ENCODE results near the gene NAGPA.
"Not testable (repeated sequence)": the region's sequence is repeated elsewhere in the genome, so short reads cannot be mapped to it uniquely, and the experiment has no call there.

The NAGPA gene

DNA sequence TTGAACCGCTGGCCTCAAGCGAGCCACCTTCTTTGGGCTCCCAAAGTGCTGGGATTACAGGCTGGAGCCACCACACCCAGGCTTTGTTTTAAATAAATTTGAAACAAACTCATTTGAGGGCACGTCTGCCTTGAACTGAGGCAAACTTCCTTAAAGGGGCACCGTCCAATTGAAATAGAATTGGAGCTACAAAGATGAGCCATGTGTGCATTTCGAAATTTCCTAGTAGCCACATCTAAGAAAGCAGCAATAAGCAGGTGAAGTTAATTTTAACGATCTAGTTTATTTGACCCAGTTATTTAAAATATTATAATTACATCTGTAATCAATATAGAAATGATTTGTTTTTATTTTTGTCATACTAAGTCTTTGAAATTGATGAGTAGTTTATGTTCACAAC, 32.8 kb upstream of the NAGPA start:
- Mint-ChIP-seq H3K36me3 (ENCODE audit: low read depth) (no peaks in the 10 kb centered on the region), H3K4me1 (ENCODE audit: low read depth) (peaks cover 4% of the 10 kb centered on the region), H3K27ac (no peak overlapping the region), H3K27me3 (ENCODE audit: low read depth) (peaks cover 4% of the 10 kb centered on the region), H3K4me3 (no peak overlapping the region), H3K9me3 (no peaks in the 10 kb centered on the region)

DNA sequence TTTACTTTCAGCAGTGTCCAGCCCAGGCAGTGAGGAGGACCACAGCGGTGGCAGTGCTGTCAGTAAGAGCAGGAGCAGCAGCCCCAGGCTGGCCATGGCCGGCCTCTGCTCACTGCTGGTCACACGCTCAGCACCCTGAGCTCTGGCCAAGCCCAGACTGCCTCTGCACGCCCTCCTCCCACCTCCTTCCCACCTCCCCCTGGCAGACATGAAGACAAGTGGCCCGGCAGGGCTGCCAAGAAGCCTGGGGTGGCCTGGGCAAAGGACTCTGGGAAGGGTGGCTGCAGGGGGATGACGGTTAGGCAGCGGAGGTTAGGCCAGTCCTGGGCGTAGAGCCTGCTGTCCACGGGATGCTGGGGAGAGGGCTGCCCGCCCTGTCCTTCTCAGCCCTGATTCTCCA, 32.1 kb upstream of the NAGPA start, which contains the start of gene C16orf89:
Gene C16orf89, minus strand, starts transcription at position 144 of the 400 bp plus-strand sequence. Its CDS starts 48 bp downstream, at position 96.
- Mint-ChIP-seq H3K4me3 (no peak within 1 kb of the TSS), H3K9me3 (no peaks in the 10 kb centered on the region), H3K36me3 (ENCODE audit: low read depth) (no peaks in the 10 kb centered on the region), H3K27ac (no peak within 1 kb of the TSS), H3K27me3 (ENCODE audit: low read depth) (peaks cover 4% of the 10 kb centered on the region), H3K4me1 (ENCODE audit: low read depth) (no peaks in the 10 kb centered on the region)

DNA sequence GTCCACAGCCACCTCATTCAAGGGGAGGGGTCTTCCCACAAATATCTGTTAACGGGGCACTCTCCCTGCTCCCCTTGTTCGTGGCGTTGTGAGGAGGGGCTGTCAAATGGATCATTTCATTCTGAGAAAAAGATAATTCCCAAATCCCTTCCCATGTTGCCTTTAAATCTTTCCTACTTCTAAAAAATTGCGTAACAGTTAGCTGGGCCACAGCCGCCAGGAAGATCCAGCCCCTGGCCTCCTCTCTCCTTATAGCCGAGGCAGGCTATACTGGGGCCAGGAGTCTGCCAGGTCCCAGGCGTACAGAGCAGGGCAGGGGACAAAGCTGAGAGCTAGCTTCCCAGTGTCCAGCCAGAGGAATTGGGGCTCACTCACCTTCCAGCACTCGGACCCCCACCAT, 31.6 kb upstream of the NAGPA start:
- H3K36me3 Mint-ChIP-seq (ENCODE audit: low read depth) = no peaks in the 10 kb centered on the region
- no peak overlapping the region for H3K27ac Mint-ChIP-seq
- no peaks in the 10 kb centered on the region for H3K4me1 Mint-ChIP-seq (ENCODE audit: low read depth)
- no peaks in the 10 kb centered on the region for H3K9me3 Mint-ChIP-seq
- no peak overlapping the region for H3K4me3 Mint-ChIP-seq
- H3K27me3 Mint-ChIP-seq (ENCODE audit: low read depth) = peaks cover 4% of the 10 kb centered on the region

DNA sequence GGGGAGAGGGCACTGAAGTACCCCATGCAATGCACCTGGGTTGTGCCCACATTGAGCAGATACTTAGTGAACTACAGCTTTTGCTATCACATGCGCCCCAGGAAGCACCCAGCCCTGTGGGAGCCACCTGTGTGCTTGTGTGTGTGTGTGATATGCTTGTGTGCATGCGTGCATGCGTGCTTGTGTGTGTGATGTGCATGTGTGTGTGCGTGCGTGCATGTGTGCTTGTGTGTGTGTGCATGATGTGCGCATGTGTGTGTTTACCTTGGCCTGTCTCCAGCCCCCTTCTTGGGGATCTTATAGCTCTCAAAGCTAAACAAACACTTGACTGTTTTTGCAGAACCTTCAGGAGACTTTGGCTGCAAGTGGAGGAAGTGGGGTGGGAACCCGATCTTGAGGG, 31.2 kb upstream of the NAGPA start:
- peaks cover 4% of the 10 kb centered on the region for H3K27me3 Mint-ChIP-seq (ENCODE audit: low read depth)
- H3K4me1 Mint-ChIP-seq (ENCODE audit: low read depth) = no peaks in the 10 kb centered on the region
- no peak overlapping the region for H3K27ac Mint-ChIP-seq
- no peaks in the 10 kb centered on the region for H3K36me3 Mint-ChIP-seq (ENCODE audit: low read depth)
- H3K4me3 Mint-ChIP-seq = no peak overlapping the region
- H3K9me3 Mint-ChIP-seq = no peaks in the 10 kb centered on the region

DNA sequence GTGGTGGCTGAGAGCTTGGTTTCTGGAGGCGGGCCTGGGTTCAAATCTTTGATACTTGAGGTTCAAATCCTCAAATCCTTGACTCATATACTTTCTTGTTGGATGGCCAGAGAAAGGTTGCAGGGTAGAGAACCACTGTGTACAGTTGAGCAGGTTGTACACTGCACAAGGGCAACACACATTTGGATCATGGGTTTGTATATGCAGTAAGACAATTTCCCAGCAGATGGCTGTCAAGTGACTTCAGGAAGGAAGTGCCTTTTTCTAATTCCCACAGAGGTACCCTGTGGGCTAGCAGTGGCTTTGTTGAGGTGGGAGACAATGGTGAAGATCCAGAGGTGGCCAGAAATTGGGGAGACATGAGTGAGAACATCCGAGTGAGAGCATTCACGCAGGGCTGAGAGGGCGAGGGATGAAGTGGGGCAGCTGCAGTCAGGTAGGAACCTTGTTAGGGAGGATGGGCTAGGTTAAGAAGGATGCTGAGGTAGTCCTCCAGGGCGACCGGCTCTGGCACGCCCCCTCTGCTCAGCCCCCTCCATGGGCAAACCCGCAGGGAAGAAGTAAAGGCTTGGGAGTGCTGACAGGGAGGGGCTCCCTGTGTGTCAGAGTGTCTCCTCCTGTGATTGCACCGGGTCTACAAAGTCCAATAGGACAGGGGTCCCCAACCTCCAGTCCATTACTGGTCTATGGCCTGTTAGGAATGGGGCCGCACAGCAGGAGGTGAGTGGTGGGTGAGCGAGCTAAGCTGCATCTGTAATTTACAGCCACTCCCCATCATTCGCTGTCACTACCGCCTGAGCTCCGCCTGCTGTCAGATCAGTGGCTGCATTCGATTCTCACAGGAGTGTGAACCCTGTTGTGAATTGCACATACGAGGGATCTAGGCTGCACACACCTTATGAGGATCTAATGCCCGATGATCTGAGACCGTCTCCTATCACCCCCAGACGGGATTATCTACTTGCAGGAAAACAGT, 29.3 kb upstream of the NAGPA start:
- Mint-ChIP-seq H3K36me3 (ENCODE audit: low read depth) (no peaks in the 10 kb centered on the region), H3K27me3 (ENCODE audit: low read depth) (peaks cover 4% of the 10 kb centered on the region), H3K27ac (no peak overlapping the region), H3K4me1 (ENCODE audit: low read depth) (no peaks in the 10 kb centered on the region), H3K9me3 (no peaks in the 10 kb centered on the region), H3K4me3 (no peak overlapping the region)

DNA sequence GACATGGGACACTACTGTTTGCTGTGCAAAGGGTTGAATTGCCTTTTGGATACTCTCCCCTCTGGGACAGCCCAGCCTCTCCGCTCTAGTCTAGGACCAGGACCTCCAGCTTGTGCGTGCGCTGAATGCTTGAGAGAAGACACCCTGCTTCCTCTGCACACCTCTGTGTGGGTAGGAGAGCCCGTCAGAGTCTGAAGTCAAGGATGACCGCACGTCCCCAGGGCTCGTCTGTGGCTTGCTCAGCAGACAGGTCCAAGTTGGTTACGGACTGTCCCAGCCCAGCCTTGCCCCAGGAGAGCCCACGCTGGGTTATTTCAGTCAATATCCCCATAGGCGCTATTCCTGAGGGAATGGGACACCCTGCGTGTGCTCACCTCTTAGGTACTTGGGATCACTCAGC, 28.3 kb upstream of the NAGPA start:
- Mint-ChIP-seq H3K4me1 (ENCODE audit: low read depth) (no peaks in the 10 kb centered on the region), H3K27ac (no peak overlapping the region), H3K36me3 (ENCODE audit: low read depth) (no peaks in the 10 kb centered on the region), H3K4me3 (no peak overlapping the region), H3K9me3 (no peaks in the 10 kb centered on the region), H3K27me3 (ENCODE audit: low read depth) (peaks cover 1% of the 10 kb centered on the region)

DNA sequence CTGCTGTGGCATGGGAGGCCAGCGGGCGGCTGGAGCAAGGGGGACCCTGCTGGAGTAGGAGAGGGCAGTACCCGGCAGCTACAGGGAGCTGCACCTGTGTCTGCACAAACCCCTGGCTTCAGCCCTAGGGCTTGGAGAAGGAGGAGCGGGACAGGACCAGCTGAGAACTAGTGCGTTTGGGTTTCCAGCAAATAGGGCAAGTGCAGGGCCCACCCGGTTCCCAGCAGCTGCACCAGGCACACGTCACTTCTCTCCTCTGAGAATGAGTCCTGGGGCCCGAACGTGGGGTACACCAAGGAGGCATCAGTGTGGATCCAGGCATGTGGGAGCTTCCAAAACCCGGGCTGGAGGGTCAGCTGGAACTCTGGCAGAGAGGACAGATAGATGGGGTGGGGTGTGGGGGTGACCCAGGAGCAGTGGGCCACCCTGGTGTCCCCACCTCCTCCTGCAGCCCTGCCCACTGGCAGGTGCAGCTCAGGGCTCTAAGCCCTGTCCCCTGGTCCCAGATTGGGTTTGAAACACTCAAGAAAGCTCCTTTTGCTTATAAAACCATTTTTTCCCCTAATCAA, 26.4 kb upstream of the NAGPA start:
- no peaks in the 10 kb centered on the region for H3K36me3 Mint-ChIP-seq (ENCODE audit: low read depth)
- H3K4me3 Mint-ChIP-seq = no peak overlapping the region
- H3K27me3 Mint-ChIP-seq (ENCODE audit: low read depth) = no peaks in the 10 kb centered on the region
- no peak overlapping the region for H3K27ac Mint-ChIP-seq
- H3K9me3 Mint-ChIP-seq = no peaks in the 10 kb centered on the region
- H3K4me1 Mint-ChIP-seq (ENCODE audit: low read depth) = no peaks in the 10 kb centered on the region

DNA sequence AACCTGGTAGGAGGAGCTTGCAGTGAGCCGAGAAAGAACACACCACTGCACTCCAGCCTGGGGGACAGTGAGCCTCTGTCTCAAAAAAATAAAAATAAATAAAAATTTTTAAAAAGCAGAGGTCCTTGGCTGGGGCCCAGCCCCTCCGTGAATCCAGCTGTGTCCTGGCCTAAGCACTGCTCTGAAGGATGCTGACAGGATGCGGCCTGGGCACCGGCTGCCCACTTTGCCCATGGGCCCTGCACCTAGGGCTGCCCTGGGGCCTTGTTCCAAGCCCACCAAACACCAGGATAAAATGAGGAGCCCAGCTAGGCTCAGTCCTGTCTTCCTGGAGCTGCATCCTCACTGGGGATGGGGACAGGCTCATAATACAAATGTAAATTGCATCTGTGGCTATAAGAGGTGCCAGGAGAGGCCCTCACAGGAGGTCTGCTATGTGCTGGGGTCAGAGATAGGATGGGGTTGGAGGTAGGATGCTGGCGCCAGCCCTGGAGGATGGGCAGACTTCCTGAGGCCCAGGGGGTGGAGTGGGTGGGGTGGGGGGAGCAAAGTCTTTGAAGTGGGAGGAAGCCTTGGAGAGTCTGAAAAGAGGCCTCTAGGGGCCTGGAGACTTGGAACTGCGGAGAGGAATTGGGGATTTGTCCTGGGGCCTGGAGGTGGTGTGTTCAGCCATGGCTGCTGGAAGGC, 25.8 kb upstream of the NAGPA start:
- H3K27ac Mint-ChIP-seq = no peak overlapping the region
- H3K36me3 Mint-ChIP-seq (ENCODE audit: low read depth) = no peaks in the 10 kb centered on the region
- no peaks in the 10 kb centered on the region for H3K4me1 Mint-ChIP-seq (ENCODE audit: low read depth)
- no peak overlapping the region for H3K4me3 Mint-ChIP-seq
- H3K27me3 Mint-ChIP-seq (ENCODE audit: low read depth) = no peaks in the 10 kb centered on the region
- no peaks in the 10 kb centered on the region for H3K9me3 Mint-ChIP-seq

DNA sequence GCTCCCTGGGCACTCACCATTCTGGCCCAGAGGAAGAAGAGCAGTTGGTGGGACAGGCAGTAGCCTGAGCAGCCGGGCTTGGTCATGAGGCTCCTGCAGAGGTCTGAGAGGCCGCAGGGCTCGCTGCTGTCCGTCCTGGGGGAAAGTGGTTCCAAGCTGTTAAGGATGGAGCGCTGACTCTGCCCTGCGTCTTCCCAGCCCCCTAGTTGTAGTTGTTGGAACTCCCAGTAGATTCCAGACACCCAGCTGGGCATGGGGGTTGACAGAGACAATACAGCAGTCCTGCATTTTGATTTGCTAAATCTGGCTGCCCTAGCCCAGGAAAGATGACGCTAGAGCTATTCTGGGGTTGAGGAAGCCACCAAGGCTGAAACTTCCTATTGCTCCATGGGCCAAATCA, 24.7 kb upstream of the NAGPA start:
- Mint-ChIP-seq H3K9me3 (no peaks in the 10 kb centered on the region), H3K4me1 (ENCODE audit: low read depth) (no peaks in the 10 kb centered on the region), H3K27ac (no peak overlapping the region), H3K27me3 (ENCODE audit: low read depth) (no peaks in the 10 kb centered on the region), H3K36me3 (ENCODE audit: low read depth) (no peaks in the 10 kb centered on the region), H3K4me3 (no peak overlapping the region)

DNA sequence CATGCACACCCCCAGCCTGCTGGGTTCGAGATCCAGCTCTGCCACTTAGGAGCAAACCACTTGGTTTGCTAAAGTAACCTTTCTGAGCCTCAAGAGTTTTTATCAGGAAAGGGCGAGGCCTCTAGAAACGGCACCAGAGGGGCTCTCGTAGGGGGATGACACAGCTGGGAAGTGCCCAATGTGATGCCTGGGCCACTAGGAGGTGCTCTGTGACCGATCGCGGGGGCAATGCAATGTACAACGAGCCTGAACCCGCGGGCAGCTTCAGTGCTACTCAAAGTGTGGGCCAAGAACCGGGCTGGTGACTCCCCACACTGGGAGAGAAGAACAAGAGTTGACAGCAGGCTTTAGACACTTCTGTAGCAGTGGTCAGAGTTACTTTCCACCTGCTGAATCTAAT, 22.6 kb upstream of the NAGPA start:
- no peaks in the 10 kb centered on the region for H3K27me3 Mint-ChIP-seq (ENCODE audit: low read depth)
- no peaks in the 10 kb centered on the region for H3K36me3 Mint-ChIP-seq (ENCODE audit: low read depth)
- no peaks in the 10 kb centered on the region for H3K4me1 Mint-ChIP-seq (ENCODE audit: low read depth)
- H3K27ac Mint-ChIP-seq = no peak overlapping the region
- H3K9me3 Mint-ChIP-seq = no peaks in the 10 kb centered on the region
- no peak overlapping the region for H3K4me3 Mint-ChIP-seq

DNA sequence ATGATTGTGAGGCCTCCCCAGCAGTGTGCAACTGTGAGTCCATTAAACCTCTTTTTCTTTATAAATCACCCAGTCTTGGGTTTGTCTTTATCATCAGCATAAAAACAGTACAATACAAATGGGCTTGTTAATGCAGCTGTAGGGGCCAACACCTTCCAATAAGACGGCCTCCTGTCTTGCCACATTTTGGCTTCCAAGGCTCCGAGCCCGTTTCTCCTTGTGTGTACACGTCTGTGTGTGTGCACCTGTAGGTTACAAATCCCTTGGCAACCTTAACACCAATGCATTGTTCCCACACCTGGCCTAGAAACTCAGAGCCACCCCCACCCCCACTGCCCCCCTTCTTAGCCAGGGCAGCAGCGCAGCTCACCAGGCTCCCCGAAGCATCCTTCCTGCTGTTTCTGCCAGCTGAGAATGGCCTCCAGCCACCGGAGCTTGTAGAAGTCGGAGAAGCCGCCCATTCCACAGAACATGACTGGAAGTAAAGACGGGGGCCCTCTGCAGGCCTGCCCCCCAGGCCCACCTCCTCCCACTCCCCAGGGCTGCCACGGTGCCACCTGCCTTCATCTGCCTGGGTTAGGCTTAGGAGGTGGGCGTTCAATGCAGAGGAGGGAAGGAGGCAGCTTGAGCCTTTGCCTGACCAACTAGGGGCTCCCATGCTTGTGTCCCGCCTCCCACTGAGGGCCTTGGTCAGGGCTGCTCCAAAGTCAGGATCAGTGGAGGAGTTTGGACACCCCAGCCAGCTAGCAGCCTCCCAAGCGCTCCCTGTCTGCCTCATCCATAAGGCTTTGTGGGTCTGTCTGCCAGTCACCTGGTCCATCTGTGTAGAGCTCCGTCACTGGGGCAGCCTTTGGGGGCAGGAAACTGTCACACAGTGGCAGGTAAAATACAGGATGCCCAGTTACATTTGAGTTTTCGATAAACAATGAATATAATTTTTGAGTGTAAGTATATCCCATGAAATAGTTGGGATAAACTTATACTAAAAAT, 21.4 kb upstream of the NAGPA start:
- peaks cover 8% of the 10 kb centered on the region for H3K27me3 Mint-ChIP-seq (ENCODE audit: low read depth)
- H3K36me3 Mint-ChIP-seq (ENCODE audit: low read depth) = no peaks in the 10 kb centered on the region
- no peak overlapping the region for H3K4me3 Mint-ChIP-seq
- no peaks in the 10 kb centered on the region for H3K9me3 Mint-ChIP-seq
- no peaks in the 10 kb centered on the region for H3K4me1 Mint-ChIP-seq (ENCODE audit: low read depth)
- no peak overlapping the region for H3K27ac Mint-ChIP-seq

DNA sequence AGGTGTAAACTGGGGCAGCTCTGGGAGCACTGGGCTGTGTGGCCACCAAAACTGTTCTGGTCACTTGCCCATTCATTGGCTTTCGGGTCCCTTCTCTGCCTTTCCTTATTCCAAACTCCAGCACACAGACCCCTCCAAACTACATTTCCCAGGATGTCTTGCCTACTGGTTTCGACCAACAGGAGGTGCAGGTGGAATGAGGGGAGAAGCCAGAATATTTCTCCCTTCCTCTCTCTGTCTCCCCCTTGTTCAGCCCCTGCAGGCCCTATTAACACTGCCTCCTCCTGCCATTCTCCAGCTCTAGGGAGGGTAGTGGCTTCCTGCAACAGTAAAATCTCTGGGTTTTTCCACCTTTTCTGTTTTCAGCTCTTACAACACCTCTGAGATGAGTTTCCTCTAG, 13.2 kb upstream of the NAGPA start:
- H3K4me3 Mint-ChIP-seq = no peak overlapping the region
- peaks cover 1% of the 10 kb centered on the region for H3K4me1 Mint-ChIP-seq (ENCODE audit: low read depth)
- no peaks in the 10 kb centered on the region for H3K36me3 Mint-ChIP-seq (ENCODE audit: low read depth)
- H3K9me3 Mint-ChIP-seq = peaks cover 7% of the 10 kb centered on the region
- H3K27me3 Mint-ChIP-seq (ENCODE audit: low read depth) = peaks cover 19% of the 10 kb centered on the region
- H3K27ac Mint-ChIP-seq = no peak overlapping the region

DNA sequence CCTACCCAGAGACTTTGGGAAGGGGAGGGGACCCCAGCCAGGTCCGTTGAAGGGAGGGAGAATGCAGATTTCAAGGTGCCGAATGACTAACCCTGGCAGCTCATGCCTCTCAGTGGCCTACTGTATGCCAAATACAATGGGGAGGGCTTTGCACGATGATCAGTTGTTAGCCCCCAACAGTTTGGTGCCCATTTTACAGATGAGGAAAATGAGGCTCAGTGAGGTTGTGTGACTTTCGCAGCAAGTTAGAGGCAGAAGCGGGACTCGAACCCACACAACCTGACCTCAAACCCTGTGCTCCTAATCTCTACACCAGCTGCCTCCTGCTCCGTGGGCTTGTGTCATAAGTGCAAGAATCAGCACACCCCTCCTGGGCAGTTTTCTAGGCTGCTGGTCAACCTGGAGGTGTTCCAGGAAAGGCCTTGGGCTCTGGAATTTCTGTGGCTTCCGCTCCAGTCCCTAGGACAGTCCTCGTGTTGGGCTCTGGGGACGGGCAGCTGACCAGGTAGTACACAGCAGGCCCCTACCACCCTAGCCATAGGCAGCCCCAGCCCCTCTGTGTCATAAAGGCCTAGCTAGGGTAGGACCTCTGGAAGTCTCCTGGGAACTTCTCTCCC, 11.9 kb upstream of the NAGPA start:
- peaks cover 1% of the 10 kb centered on the region for H3K4me1 Mint-ChIP-seq (ENCODE audit: low read depth)
- H3K9me3 Mint-ChIP-seq = peaks cover 7% of the 10 kb centered on the region
- H3K36me3 Mint-ChIP-seq (ENCODE audit: low read depth) = no peaks in the 10 kb centered on the region
- peaks cover 15% of the 10 kb centered on the region for H3K27me3 Mint-ChIP-seq (ENCODE audit: low read depth)
- H3K4me3 Mint-ChIP-seq = no peak overlapping the region
- no peak overlapping the region for H3K27ac Mint-ChIP-seq

DNA sequence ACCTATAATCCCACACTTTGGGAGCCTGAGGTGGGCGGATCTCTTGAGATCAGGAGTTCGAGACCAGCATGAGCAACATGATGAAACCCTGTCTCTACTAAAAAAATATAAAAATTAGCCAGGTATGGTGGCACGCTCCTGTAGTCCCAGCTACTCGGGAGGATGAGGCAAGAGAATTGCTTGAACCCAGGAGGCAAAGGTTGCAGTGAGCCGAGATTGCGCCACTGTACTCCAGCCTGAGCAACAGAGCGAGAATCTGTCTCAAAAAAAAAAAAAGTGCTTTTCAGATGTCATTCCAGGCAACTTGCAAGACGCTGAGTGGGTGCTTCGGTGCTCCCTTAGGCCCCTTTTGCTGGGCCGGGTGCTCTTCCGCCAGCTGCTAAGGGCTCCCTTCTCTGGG, 10.8 kb upstream of the NAGPA start:
- H3K27ac Mint-ChIP-seq; H3K27me3 Mint-ChIP-seq (ENCODE audit: low read depth); H3K4me3 Mint-ChIP-seq: not testable (repeated sequence)

More for the DNA sequence above, 10.8 kb upstream of the NAGPA start:
- not testable (repeated sequence) for H3K9me3 Mint-ChIP-seq; H3K36me3 Mint-ChIP-seq (ENCODE audit: low read depth); H3K4me1 Mint-ChIP-seq (ENCODE audit: low read depth)
